ENCODE measurements around the gene NAV2.

The NAV2 gene

DNA sequence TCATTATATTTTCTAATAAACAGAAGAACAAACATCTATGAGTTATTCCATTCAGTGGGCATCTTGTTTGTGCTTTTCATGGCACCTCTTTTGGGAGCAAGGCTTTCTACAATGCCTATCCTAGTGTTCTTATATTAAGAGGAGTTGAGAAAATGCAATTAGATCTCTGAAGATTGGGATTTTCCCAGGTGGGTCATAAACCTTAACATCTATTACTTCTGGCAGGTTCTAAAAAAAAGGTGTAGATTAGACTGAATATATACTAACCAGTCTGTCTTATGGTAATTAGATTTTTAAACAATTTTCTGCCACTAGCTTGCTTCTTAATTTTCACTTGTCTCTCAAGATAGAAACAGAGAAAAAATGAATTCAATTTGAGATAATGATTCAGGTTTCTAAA, 128.3 kb downstream of the NAV2 start:
- no peak for DNase-seq

DNA sequence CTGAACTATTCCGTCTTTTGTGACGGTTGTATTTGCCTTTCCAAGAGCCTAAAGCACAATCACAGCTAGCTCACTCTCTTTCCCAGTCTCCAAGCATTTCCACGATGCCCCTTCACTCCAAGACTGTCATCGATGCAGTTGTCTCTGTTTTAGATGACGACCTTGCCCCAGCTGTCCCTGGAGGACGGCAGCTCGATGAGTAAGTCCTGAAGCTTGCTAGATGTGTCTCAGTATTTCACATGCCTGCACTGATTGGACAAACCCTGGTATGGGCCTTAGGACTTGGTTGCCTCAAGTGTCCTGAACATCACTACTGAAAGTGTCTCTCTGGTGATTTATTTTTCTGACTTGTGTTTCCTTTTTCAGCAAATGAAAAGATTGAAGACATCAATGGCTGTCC, 129.9 kb downstream of the NAV2 start:
- DNase-seq, result no peak

DNA sequence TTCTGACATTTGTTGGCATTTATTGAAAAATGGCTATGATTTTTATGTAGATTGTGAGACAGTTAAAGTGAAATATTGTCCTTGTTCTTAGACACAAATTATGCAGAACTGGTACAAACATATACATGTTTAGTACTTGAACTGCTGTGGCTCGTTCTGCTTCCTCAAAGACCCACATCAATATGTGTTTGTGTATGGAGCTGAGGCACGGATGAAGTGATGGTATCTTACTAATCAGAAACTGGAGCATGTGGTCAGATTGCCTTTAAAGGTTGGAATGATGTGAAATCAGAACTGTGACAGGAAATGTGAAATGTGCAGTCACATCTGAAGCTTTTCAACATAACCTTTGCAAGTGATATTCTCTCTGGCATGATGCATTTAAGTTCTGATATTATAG, 130.4 kb downstream of the NAV2 start:
- DNase-seq, result no peak

DNA sequence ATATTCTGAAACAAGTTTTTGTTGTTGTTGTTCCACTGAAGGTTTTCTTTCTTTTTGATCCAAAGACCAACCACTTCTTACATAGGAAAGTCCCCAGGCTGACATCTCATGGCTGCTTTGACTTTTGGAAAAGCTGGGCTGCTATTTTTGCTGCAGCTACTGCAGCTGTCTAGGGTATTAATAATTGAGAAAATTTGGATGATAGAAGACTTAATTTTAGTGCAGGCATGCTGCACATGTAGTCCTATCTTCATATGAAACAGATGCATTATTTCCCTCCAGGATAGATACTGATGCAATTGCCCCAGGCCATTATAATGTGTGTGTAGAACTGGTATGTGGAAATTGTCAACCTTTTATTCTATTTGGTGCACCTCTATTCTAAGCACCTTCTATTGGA, 131.4 kb downstream of the NAV2 start:
- no peak for DNase-seq

DNA sequence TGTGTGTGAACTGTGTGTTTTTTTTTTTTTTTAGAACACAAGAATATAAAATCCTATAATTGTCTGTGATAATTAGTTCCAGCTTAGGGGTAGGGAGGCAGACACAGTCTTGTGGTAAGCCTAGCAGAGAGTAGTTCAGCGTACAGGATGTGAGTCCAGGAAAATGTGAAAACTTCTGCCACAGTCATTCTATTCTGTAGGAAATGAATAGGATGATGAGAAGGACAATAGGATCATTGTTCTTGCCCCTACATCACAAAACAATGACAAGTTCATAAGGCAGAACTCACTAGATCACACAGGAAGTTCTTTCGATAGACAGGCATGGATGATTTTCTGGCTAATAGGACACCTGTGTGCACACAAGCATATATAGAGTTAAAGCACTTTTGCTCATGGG, 132.2 kb downstream of the NAV2 start:
- DNase-seq, result no peak

DNA sequence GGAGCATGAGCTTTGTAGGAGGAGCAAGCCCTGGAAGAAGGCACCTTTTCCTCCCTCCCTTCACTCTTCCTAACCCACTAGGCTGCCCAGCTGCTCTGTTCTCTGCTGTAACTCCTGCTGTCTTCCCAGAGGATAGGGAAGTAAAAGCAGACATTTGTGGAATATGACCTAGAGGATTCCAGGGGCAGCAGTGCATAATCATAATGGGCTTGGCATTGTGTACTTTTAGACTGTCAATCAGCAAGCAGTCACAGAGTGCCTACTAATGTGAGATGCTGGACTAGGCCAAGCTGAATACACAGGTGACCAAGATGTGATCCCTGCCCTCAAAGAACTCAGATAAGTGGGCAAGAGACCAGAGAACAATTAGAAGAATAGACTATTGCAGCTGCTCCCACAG, 133.0 kb downstream of the NAV2 start:
- DNase-seq, result no peak

DNA sequence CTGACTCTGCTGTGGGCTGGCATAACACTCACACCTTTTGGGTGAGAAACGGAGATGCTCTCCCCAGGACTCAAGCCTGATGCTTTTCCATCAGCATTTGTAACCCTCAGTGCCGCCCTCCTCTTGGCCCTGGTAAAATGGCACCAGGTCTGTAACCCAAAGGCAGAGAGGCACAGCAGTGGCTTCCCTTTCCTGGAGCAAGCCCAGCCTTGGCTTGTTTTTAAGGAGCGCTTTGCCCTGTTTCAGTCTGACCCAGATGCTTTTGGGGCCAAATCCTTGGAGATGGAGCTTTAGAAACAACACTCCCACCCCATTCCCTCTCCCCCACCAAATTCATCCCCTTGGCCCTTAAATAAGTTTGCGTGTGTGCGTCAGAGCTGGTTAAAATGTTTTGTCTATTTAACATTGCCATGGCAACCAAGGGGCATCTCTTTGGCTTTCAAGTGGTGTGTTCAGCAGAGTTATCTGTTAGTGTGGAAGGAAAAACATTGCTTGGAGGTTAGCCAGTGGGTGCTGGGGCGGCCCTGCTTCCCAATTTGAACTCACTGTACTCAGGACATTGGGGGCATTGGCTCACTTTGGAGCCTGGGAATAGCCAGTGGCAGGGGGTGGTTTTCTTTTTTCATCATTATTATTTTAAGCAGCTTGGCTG, 134.1 kb downstream of the NAV2 start:
- DNase-seq, result no peak

DNA sequence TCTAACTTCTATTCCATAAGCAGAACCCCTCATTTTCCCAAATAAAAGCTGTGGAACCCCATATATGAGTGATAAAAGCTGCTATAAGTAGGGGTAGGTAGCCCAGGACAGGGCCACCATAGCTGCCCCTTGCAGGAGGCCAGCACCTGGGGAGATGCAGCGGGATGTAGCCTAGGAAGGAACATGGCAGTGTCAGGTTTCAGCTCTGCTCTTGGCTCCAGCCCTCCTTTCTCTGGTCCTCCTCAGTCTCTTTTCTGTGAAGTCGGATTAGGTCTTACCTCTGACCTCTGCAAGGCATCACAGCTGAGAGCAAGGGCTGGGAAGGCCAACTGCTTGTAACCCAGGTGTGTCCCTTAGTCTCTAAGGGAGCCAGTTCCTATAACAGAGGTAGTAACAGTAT, 135.6 kb downstream of the NAV2 start:
- DNase-seq, result no peak

DNA sequence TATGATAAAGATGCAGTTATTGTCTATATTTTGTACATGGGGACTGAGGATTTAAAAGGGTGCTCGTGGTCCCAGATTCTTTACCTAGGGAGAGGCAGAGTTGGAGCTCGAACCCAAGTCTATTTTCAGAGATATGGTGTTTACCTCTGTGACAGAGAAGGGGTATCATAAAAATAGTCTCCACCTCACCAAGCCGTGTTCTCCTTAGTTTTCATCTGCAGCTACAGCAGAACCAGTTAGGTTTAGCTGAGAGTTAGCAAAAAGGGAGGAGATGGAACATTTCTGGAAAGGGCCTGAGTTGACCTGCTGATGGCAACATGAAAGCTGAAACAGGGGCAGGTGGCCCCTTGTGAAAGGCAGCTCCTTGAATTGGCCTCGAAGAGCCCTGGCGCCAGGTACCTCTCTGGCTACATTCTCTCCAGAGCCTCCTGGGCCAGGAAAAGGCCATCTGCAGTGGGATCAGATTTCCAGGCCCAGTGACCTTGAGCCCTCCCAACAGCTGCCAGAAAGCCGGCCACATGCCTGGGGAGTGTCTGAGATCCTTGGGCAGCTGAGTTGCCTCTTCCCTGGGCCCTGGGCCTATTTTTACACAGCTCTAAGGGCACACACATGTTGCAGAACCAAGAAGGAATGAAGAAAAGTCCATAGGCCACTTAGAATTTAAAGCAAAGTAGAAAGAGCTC, 136.6 kb downstream of the NAV2 start:
- DNase-seq, result no peak

DNA sequence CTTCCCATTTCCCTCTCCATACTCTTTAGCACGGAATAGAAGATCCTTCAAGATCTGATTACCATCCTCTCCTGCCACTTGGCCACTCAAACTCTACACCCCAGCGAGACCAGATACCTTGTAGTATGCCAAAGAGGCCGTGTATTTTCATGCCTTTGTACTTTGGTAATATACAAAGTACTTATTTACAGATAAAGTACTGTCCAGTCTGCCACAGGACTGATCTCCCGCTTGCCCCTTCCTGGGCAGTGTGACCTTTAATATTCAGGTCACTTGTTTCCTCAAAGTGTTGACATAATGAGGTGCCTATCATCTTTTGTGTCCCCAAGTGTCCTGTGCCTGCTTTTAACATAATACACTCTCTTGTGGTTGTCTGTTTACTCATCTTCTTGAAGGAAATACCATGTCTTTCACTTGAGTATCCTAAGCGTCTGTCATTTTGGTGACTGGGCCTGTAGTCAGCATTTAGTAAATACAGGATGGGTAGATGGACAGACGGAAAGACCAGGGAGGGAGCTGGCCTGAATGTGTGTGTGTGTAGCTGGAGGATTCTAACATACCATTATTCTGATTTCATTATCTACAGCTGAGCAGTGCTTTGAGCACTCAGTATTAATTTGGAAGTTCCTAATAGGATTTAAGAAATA, 137.4 kb downstream of the NAV2 start:
- DNase-seq, result no peak

DNA sequence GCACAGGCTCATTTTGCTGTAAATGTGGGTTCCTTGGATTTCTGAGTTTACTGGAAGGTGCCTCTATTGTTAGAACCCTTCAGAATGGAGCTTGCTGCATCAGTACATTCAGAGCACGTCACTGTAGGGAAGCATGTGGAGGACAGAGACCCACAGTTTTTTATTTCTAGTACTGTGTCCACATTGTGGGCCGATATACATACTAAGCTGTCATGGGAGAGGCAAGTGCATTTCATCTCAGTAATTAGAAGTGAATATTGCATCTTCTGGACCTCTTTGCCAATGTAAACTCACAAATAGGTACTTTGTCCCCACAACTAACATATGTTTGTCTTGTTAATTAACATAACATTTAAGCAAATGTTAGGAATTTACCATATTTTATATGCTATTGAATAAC, 139.7 kb downstream of the NAV2 start:
- DNase-seq, result no peak

DNA sequence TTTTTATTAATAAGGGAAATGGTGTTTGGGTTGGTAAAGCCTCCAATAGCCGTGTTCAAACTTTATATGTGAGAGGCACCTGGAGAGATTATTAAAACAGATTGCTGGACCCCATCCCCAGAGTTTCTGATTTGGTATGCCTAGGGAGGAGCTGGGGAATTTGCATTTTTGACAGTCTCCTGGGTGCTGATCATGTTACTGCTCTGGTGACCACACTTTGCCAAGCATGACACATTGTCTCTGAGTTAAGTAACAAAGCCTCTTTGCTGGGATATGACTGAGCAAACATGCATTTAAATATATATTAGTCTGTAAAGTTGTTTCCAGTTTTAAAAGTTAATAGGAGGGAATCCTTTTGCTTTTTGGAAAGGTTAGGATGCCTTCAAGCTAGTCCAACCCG, 140.4 kb downstream of the NAV2 start:
- DNase-seq, result no peak

DNA sequence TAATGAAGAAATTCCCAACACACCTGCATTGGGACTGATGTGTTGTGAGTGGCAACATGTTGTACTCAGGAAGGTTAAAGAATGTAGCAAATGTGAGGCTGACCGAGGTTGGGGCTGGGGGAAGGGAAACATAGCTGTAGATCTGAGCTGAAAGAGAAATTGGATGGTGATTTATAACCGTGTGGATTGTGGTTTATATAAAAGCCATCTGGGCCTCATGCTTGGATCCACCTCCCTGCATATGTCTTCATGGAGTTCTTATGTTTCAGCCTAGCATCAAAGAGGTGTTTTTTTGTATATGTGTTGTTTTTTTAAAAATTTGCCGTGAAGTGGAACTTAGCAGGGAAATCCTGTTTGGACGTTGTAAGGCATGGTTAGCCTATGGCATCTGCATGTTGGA, 141.3 kb downstream of the NAV2 start:
- DNase-seq, result no peak

DNA sequence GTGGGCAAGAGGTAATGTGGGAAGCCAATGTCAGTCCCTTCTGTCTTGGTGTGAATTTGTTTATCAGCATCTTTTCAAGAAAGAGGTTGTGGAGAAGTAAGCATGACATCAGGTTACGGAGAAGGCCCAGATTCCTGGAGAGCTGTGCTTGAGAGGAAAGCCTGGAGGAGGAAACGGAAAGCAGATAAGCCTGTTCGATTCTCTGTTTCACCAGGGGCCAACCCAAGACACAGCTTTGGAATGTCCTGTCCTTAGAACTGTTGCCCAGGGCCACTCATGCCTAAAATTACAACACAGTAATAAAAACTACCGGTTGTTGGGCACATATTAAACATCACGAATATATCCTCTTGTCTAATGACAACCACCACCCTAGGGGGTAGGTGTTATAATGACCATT, 148.5 kb downstream of the NAV2 start:
- no peak for DNase-seq

DNA sequence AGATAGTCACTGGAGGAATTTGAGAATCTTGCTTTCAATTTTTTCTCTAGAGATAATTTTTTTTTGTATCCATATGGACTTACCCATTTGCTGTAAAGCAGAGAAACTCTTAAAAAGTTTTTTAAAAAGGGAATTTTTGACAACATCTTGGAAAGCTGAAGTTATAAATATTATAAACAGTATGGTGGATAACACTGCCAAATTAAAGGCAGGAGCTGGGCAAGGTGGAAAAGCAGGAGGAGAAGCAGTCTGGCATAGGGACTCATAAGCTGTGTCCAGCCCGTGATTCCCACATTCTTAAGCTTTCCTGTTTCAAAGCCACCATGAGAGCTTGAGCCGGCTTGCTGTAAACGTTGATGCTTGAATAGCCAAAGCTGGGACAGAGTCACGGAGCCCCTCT, 149.5 kb downstream of the NAV2 start:
- no peak for DNase-seq

DNA sequence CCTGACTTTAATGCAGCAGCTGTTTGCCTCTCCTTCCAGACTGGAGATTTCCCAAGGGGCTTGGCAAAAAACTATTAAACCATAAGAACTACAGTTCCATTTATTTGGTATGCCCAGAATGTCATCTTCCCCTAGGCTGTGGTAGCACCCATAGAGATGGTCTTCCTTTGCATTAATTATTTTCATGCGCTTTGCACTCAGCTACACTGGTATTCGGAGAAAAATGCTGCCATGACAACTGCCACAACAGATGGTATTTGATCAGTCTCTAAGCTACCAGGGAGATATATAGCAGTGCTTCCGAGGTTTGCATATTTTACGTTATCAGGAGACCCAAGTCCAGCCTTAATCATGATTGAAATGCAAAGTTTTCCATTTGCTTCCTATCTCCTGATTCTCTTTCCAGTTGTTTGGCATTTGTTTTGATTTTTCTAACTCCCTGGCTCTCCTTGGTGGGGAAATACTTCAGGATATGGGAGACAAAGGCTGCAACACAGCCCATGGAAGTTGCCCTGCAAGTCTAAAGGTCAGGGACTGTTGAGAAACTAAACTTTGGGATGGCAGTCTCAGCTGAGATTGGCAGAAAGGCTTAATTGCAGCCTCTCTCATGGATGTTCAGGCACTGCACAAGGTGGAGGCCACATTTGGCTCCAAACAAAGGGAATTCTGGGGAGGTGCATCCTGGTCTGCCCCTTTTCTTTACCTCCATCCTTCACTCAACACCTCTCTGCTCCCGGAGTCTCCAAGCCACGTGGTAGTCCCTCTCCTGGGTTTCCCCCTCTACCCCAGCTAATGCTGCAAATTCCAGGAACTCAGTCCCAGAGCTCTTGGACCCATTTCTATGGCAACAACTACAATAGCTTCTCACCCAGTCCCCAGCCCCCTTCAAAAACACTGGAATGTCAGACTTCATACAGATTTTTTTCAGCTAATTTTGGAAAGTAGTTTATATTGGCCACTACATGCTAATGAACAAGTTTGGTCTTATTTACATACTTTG, 151.8 kb downstream of the NAV2 start:
- no peak for DNase-seq

DNA sequence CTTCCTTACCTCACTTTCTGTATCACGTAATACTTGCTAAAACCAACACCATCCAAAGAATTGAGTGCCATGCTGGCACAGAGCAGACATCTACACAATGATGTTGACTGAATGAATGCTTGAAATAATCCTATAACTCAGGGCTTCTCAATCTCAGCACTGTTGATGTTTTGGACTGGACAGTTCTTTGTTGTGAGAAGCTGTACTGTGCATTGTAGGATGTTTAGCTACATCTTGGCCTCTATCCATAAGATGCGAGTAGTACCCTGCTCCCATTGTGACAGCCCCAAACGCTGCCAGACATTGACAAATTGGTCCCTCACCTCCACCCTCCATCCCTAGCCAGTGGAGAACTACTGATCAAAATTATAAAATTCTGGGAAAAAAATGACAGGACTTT, 153.4 kb downstream of the NAV2 start:
- no peak for DNase-seq

DNA sequence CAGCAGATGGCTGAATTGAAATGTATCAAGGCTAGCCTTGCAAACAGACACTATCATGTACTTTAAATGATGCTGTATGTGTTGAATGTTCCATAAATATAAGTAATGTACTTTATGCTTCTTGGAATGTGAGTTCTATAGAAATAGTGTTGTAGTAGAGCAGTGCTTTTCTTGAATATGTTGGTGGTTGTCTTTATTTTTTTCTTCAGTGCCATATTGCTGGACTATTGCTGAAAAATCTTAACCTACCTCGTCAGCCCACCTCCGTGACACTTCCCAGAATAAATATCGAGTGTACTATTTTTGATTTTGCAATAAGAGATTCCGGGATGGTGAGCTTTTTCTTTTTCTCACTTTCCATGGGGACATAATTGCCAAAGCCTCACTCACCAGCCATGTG, 153.9 kb downstream of the NAV2 start:
- DNase-seq, result no peak

DNA sequence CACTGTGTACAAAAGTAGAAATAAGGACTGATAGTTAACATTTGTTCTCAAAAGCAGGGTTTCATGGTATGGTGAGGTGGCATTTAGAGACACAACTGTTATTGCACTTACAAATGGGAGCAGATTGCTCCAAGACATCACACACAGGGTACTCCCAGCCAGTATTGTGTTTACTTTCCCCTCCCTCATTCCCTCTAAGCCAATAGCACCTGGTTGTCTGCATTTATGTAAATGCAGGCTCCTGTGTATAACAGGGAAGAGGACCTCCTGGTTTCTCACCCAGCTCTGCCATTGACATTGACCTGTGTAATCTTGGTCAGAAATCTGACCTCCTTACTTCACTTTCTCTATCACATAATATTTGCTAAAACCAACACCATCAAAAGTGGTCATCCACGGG, 154.4 kb downstream of the NAV2 start:
- DNase-seq, result no peak

DNA sequence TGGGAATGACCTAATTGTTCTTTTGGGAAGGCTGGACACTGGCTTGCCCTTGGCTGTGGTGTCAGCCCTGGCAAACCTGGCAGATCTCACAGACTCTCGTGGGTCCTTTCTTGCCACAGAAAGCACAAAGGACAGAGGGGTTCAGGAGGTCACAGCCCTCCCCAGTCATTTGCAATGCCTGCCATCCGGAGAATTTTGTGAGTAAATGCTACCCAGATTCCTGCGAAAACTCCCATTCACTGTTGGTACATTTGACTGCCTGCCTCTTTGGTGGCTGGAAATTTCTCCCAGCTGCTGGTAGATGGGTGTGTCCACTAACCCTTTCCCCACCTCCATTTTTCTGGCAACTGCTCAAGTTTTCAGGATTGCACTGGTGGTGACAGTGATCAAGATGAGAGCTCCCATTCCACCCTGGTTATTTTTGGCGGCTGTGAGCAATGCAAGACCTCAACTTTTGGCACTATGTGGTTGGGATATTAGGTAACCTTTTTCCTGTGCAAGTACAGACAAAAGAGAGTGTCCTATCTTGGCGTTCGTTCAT, 155.7 kb downstream of the NAV2 start:
- DNase-seq, result no peak

DNA sequence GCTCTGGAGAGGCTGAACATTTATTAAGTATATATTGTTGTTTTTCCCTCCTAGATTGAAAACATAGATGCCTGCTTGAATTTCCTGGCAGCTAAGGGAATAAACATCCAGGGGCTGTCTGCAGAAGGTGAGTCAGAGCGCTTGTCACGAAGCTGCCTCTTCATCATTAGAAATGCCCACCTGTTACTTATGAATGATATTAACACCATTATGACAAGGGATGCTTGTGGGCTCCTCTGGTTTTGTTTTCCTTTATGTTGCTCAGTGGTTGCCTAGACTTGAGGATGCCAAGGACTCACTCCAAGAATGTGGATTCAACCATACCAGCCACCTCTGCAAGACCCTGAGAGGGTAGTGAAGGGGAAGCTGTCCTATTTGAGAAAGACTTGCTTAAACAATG, 156.2 kb downstream of the NAV2 start:
- DNase-seq, result no peak

DNA sequence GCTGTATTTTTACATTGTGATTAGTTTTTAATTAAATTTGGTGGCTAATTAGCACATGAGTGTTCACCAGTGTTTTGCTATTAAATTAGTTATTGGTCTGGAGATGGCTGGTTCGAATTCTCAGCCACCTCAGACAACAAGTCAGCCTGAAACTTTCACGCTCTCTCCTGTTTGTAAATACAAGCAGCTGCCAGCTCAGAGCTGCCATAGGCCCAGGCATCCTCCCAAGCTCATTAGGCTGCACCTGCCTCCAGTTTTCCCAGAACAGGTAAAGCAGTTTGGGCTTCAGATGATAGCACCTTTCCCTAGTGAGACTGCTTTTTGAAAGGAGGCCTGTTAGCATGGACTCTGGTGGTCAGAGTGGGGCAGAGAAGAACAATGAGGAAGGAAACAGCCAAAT, 156.8 kb downstream of the NAV2 start:
- no peak for DNase-seq

DNA sequence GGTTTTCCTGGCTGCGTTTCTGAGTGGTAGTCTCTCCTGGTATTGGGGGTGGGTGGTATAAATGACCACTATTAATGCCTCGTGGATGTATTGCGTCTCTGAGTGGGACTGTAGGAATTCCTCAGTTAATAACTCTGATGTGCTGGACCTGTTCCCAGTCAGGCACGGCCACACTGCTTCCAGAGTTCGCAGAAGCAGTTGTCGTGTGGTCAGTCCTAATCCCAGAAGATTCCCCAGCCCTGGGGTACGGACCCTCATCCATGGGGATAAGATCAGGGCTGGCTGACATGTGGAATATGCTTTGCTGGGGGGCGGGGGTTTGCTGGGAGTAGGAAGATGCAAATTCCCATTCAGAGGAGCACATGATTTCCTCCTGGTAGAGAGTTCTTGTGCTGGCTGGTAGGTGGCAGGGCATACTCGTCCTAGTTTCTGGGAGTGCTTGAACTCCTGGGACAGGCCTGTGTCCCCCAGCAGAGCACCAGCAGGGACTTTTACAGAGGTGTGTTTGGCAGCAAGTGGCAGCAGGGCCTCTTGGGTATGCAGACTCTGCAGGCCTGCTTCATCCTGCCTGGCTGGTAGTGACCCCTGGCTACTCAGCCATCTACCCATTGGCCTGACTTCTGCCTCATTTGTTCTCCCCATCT, 157.4 kb downstream of the NAV2 start:
- no peak for DNase-seq
